Hepatocyte (in vitro differentiated cells): ENCODE data around the gene TMEM238L. TPM values are rescaled to one million over a fixed set of nuclear protein-coding genes. Genes with fewer than 3 reads are reported as not detected.

ENCODE experiments used
- DNase-seq: peaks from one replicate; pipeline ENCODE4 v3.0.0-alpha.2; 2016; ENCODE audit warnings: low spot score
- H2AFZ ChIP-seq: fragments of 200-600 bp; sonication (generic); 2 replicates; pipeline ENCODE4 v1.6.0; 2016; ENCODE audit warnings: antibody characterized with exemption, mild to moderate bottlenecking
- H3K27ac ChIP-seq: fragments of 200-600 bp; sonication (generic); 2 replicates; pipeline ENCODE4 v1.5.1; 2016; ENCODE audit warnings: mild to moderate bottlenecking
- H3K27me3 ChIP-seq: fragments of 200-600 bp; sonication (generic); 2 replicates; pipeline ENCODE4 v1.6.1; 2016
- H3K36me3 ChIP-seq: fragments of 200-600 bp; sonication (generic); replicated peaks from 2 replicates; pipeline ENCODE4 v1.5.1; 2016; ENCODE audit warnings: low read depth; ENCODE audit not compliant: insufficient read depth
- H3K4me1 ChIP-seq: fragments of 200-600 bp; sonication (generic); 2 replicates; pipeline ENCODE4 v1.5.1; 2016; ENCODE audit warnings: mild to moderate bottlenecking, moderate library complexity; ENCODE audit not compliant: insufficient read depth
- H3K4me2 ChIP-seq: fragments of 200-600 bp; sonication (generic); 2 replicates; pipeline ENCODE4 v1.6.0; 2016
- H3K4me3 ChIP-seq: fragments of 200-600 bp; sonication (generic); 2 replicates; pipeline ENCODE4 v1.5.1; 2016; ENCODE audit warnings: mild to moderate bottlenecking
- H3K79me2 ChIP-seq: fragments of 200-600 bp; sonication (generic); 2 replicates; pipeline ENCODE4 v1.6.0; 2017; ENCODE audit warnings: mild to moderate bottlenecking
- H3K9me2 ChIP-seq: fragments of 200-600 bp; sonication (generic); replicated peaks from 2 replicates; pipeline ENCODE4 v1.6.0; 2017; ENCODE audit warnings: mild to moderate bottlenecking; ENCODE audit not compliant: insufficient read depth
- H3K9me3 ChIP-seq: fragments of 200-600 bp; sonication (generic); 2 replicates; pipeline ENCODE4 v1.5.1; 2016; ENCODE audit warnings: low read depth, mild to moderate bottlenecking
- H4K20me1 ChIP-seq: fragments of 200-600 bp; sonication (generic); 2 replicates; pipeline ENCODE4 v1.6.0; 2016; ENCODE audit warnings: mild to moderate bottlenecking; ENCODE audit not compliant: insufficient read depth, poor library complexity, severe bottlenecking
- CTCF ChIP-seq: fragments of 200-600 bp; sonication (generic); IDR thresholded peaks from 2 replicates; pipeline ENCODE4 v1.5.1; 2016; ENCODE audit warnings: antibody characterized with exemption, mild to moderate bottlenecking; ENCODE audit not compliant: poor library complexity
- EZH2 ChIP-seq: fragments of 200-600 bp; sonication (generic); IDR thresholded peaks from 2 replicates; pipeline ENCODE4 v1.6.1; 2016; ENCODE audit warnings: antibody characterized with exemption, mild to moderate bottlenecking, borderline replicate concordance
- EZH2phosphoT487 ChIP-seq: fragments of 200-600 bp; sonication (generic); IDR thresholded peaks from one replicate; pipeline ENCODE4 v1.6.1; 2018; ENCODE audit warnings: antibody characterized with exemption, mild to moderate bottlenecking, low read depth, moderate library complexity; ENCODE audit not compliant: unreplicated experiment, severe bottlenecking
- WGBS: methylation state at CpG from one replicate; pipeline ENCODE4 v1.1.6; 2016; ENCODE audit warnings: low lambda C conversion rate; ENCODE audit errors: missing lambda C conversion rate; 5-methylcytosine and 5-hydroxymethylcytosine counted together
- polyA plus RNA-seq: library from polyadenylated mRNA; unstranded; fragments of >200 nt; fragmentation: Nextera tagmentation; extraction: Ambion mirVana; gene quantifications from 2 replicates; pipeline ENCODE4 v1.2.1, GENCODE V29; 2016
- total RNA-seq: library from RNA; depleted of rRNA; stranded (reverse); fragments of >200 nt; gene quantifications from 2 replicates; pipeline ENCODE4 v1.2.3, GENCODE V29; 2014

Gene TMEM238L
- total and polyA plus RNA-seq, 2 experiments from 2014 or later = 1.3 to 1.5 TPM

DNA sequence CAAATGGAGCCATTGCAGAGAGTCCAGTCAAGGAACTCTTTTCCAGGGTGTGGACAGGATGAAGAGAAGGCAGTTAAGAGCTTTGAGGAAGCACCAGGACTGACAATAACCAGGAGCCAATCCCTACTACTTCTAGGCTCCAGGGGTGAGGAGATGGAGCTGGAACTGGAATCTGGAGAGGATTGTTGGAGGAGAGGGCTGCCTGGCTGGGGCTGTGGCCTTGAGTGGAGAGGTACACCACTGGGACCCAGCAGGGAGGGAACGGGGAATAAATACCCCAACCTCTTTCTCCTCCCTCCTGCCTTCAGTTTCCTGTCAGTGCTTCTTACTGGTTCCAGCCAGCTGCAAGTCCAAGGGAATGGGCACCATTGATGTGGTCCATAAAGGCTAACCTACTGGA is 41.9 kb downstream of the TMEM238L start:
- no peak for TF ChIP-seq CTCF
- no peak for TF ChIP-seq EZH2
- no peak for TF ChIP-seq EZH2phosphoT487
- Histone ChIP-seq H3K9me3 (no peaks in the 10 kb centered on the region), H3K4me1 (peaks cover 14% of the 10 kb centered on the region), H3K4me3 (no peak overlapping the region), H3K27me3 (no peaks in the 10 kb centered on the region), H3K36me3 (no peaks in the 10 kb centered on the region), H3K4me2 (no peak overlapping the region), H3K9me2 (no peaks in the 10 kb centered on the region), H3K79me2 (no peaks in the 10 kb centered on the region), H3K27ac (no peak overlapping the region), H4K20me1 (no peaks in the 10 kb centered on the region), H2AFZ (no peak overlapping the region)
- WGBS = 100% methylated on average over 1 of the region's 1 CpG
- DNase-seq = no peak

DNA sequence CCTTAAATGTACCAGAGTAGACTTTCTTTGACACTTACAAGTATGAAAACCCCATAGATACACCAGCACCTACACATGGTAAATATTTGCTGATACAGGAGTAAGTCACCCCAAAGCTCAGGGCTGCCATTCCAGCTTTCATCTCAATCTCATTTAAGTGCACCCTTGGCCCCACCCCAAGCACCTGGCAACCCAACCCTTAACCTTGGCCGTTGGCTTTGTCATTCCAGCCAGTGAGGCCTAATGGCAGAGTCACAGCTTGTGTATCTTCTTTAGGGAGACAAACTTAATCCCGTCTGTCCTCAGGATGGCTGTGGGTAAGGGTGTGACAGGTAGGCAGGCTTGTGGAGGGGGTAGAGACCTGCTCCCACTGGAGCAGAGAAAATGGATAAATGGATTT is 42.6 kb downstream of the TMEM238L start:
- H3K9me2 ChIP-seq = no peaks in the 10 kb centered on the region
- no peaks in the 10 kb centered on the region for H3K9me3 ChIP-seq
- no peaks in the 10 kb centered on the region for H3K36me3 ChIP-seq
- H4K20me1 ChIP-seq = no peaks in the 10 kb centered on the region
- WGBS = 77% methylated on average over 2 of the region's 2 CpGs
- no peak overlapping the region for H3K4me2 ChIP-seq
- H3K27ac ChIP-seq = no peak overlapping the region
- TF ChIP-seq CTCF (no peak), EZH2phosphoT487 (no peak), EZH2 (no peak)
- peaks cover 21% of the 10 kb centered on the region for H3K4me1 ChIP-seq
- no peaks in the 10 kb centered on the region for H3K79me2 ChIP-seq
- H3K27me3 ChIP-seq = no peaks in the 10 kb centered on the region
- DNase-seq = no peak
- H2AFZ ChIP-seq = no peak overlapping the region
- H3K4me3 ChIP-seq = no peak overlapping the region

DNA sequence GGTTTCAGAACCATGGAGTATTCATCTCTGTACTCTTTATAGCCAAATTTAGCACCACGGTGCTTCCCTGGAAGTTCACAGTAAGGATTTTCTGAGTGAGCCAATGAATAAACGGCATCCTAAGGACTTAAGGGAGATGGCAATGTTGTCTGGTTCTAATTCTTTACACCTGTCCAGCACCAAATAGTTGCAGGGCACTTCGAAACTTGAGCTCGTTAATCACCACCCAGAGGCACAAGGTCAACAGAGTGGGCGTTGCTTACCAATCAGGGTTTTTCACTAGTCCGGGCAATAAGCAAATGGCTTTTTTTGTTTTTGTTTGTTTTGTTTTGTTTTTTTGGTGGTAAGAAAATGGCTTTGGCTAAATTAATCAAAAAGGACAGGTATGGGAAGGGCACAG is 45.8 kb downstream of the TMEM238L start:
- no peaks in the 10 kb centered on the region for H3K27me3 ChIP-seq
- peak overlapping the region; percentile 36 for H3K4me2 ChIP-seq
- H3K9me2 ChIP-seq = no peaks in the 10 kb centered on the region
- 53% methylated on average over 6 of the region's 6 CpGs for WGBS
- no peak overlapping the region for H3K4me3 ChIP-seq
- no peak overlapping the region for H2AFZ ChIP-seq
- no peak for DNase-seq
- H3K79me2 ChIP-seq = no peaks in the 10 kb centered on the region
- no peaks in the 10 kb centered on the region for H3K36me3 ChIP-seq
- no peaks in the 10 kb centered on the region for H4K20me1 ChIP-seq
- no peaks in the 10 kb centered on the region for H3K9me3 ChIP-seq
- peaks cover 38% of the 10 kb centered on the region for H3K4me1 ChIP-seq
- H3K27ac ChIP-seq = peak overlapping the region; percentile 94
- TF ChIP-seq CTCF = no peak
- no peak for TF ChIP-seq EZH2
- TF ChIP-seq EZH2phosphoT487 = no peak

DNA sequence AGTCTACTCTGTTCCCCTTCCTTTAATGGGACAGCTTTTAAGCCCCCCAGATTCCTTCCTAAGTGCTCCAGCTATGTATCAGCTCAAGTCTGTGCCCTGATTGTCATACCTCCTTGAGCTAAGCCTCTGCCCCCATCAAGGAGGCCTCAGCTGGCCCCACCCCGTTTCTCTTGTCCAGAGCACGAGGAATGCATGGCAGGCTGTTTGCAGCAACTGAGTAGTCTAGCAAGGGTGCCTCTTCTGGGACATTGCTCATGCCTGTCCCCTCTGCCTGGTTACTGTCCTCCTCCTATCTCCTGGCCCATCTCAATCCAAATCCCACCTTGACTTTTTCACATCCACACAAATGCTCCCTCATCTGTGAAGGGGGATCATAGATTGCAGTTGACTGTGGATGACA is 46.3 kb downstream of the TMEM238L start:
- H3K36me3 ChIP-seq = no peaks in the 10 kb centered on the region
- H3K27me3 ChIP-seq = no peaks in the 10 kb centered on the region
- H3K4me1 ChIP-seq = peaks cover 38% of the 10 kb centered on the region
- WGBS = 29% methylated on average over 2 of the region's 2 CpGs
- no peak overlapping the region for H3K4me3 ChIP-seq
- H3K9me2 ChIP-seq = no peaks in the 10 kb centered on the region
- no peaks in the 10 kb centered on the region for H4K20me1 ChIP-seq
- peak overlapping the region; percentile 36 for H3K4me2 ChIP-seq
- H3K9me3 ChIP-seq = no peaks in the 10 kb centered on the region
- peak overlapping the region; percentile 94 for H3K27ac ChIP-seq
- TF ChIP-seq EZH2 (no peak), EZH2phosphoT487 (no peak), CTCF (no peak)
- H3K79me2 ChIP-seq = no peaks in the 10 kb centered on the region
- H2AFZ ChIP-seq = no peak overlapping the region
- peak; percentile 35 for DNase-seq
